Neural progenitor cell (in vitro differentiated cells): ENCODE results near the gene MYO7B. TPM values are rescaled to one million over a fixed set of nuclear protein-coding genes. Genes with fewer than 3 reads are reported as not detected.

Source experiments
- DNase-seq: peaks from one replicate; pipeline ENCODE4 v3.0.0-alpha.2; 2016; ENCODE audit warnings: low spot score
- H2AFZ ChIP-seq: fragments of 200-600 bp; sonication (generic); replicated peaks from 2 replicates; pipeline ENCODE4 v1.6.1; 2016; ENCODE audit warnings: antibody characterized with exemption
- H3F3A ChIP-seq: fragments of 200-600 bp; sonication (generic); 2 replicates; pipeline ENCODE4 v1.6.1; 2016; ENCODE audit warnings: antibody characterized with exemption, low read depth
- H3K27ac ChIP-seq: fragments of 200-600 bp; sonication (generic); 2 replicates; pipeline ENCODE4 v1.5.1; 2016; ENCODE audit warnings: mild to moderate bottlenecking
- H3K27me3 ChIP-seq: fragments of 200-600 bp; sonication (generic); 2 replicates; pipeline ENCODE4 v1.6.1; 2016; ENCODE audit warnings: mild to moderate bottlenecking, moderate library complexity
- H3K36me3 ChIP-seq: fragments of 200-600 bp; sonication (generic); 2 replicates; pipeline ENCODE4 v1.5.1; 2016
- H3K4me1 ChIP-seq: fragments of 200-600 bp; sonication (generic); 2 replicates; pipeline ENCODE4 v1.6.1; 2016; ENCODE audit warnings: mixed run types
- H3K4me2 ChIP-seq: fragments of 200-600 bp; sonication (generic); 2 replicates; pipeline ENCODE4 v1.6.1; 2016
- H3K4me3 ChIP-seq: fragments of 200-600 bp; sonication (generic); 2 replicates; pipeline ENCODE4 v1.5.1; 2016
- H3K79me2 ChIP-seq: fragments of 200-600 bp; sonication (generic); 2 replicates; pipeline ENCODE4 v1.6.1; 2016; ENCODE audit warnings: low read depth
- H3K9ac ChIP-seq: fragments of 200-600 bp; sonication (generic); 2 replicates; pipeline ENCODE4 v1.6.1; 2016
- H3K9me3 ChIP-seq: fragments of 200-600 bp; sonication (generic); 2 replicates; pipeline ENCODE4 v1.5.1; 2016; ENCODE audit warnings: low read depth
- H4K20me1 ChIP-seq: fragments of 200-600 bp; sonication (generic); 2 replicates; pipeline ENCODE4 v1.6.1; 2016; ENCODE audit warnings: low read depth
- H3K27ac Mint-ChIP-seq: 3 replicates; pipeline ENCODE4 v1.8.0; 2021; ENCODE audit warnings: mixed read lengths
- H3K27me3 Mint-ChIP-seq: 2 replicates; pipeline ENCODE4 v1.8.0; 2022; ENCODE audit warnings: low read depth, mild to moderate bottlenecking, inconsistent platforms, moderate library complexity, mixed read lengths; ENCODE audit not compliant: insufficient read depth
- H3K36me3 Mint-ChIP-seq: 3 replicates; pipeline ENCODE4 v1.8.0; 2021; ENCODE audit warnings: mixed read lengths
- H3K4me1 Mint-ChIP-seq: 3 replicates; pipeline ENCODE4 v1.8.0; 2021; ENCODE audit warnings: mixed read lengths
- H3K4me3 Mint-ChIP-seq: 3 replicates; pipeline ENCODE4 v1.8.0; 2021; ENCODE audit warnings: mild to moderate bottlenecking, moderate library complexity, mixed read lengths
- H3K9me3 Mint-ChIP-seq: 3 replicates; pipeline ENCODE4 v1.8.0; 2020; ENCODE audit warnings: mixed read lengths
- EZH2 ChIP-seq: fragments of 200-600 bp; sonication (generic); IDR thresholded peaks from 2 replicates; pipeline ENCODE4 v1.6.1; 2017; ENCODE audit warnings: antibody characterized with exemption, mild to moderate bottlenecking, moderate library complexity
- EZH2phosphoT487 ChIP-seq: fragments of 200-600 bp; sonication (generic); IDR thresholded peaks from 2 replicates; pipeline ENCODE4 v1.6.1; 2017; ENCODE audit warnings: antibody characterized with exemption
- total RNA-seq: library from RNA; depleted of rRNA; stranded (reverse); fragments of >200 nt; gene quantifications from 2 replicates; pipeline ENCODE4 v1.2.3, GENCODE V29; 2015; ENCODE audit warnings: low replicate concordance
- TF ChIP-seq, protein P1 (sequence below): fragments of 200-600 bp; sonication (generic); IDR thresholded peaks from 2 replicates; pipeline ENCODE4 v1.5.1; 2017; ENCODE audit warnings: antibody characterized with exemption, mild to moderate bottlenecking

The MYO7B gene
- total RNA-seq, 1 donor from 2014 or later, result not detected

- Histone ChIP-seq H3K4me3 (no peak overlapping the region), H3K9me3 (no peaks in the 10 kb centered on the region), H3K79me2 (no peaks in the 10 kb centered on the region), H2AFZ (no peak overlapping the region), H3K27ac (no peak overlapping the region), H4K20me1 (no peaks in the 10 kb centered on the region), H3F3A (peaks cover 8% of the 10 kb centered on the region), H3K4me2 (no peak overlapping the region), H3K36me3 (no peaks in the 10 kb centered on the region), H3K27me3 (peaks cover 27% of the 10 kb centered on the region), H3K4me1 (peaks cover 14% of the 10 kb centered on the region), H3K9ac (no peak overlapping the region)
- Mint-ChIP-seq H3K36me3 (no peaks in the 10 kb centered on the region), H3K27me3 (peaks cover 17% of the 10 kb centered on the region), H3K27ac (no peak overlapping the region), H3K9me3 (no peaks in the 10 kb centered on the region), H3K4me3 (no peak overlapping the region), H3K4me1 (peaks cover 23% of the 10 kb centered on the region)
- no peak for DNase-seq
- TF ChIP-seq, protein P1, sequence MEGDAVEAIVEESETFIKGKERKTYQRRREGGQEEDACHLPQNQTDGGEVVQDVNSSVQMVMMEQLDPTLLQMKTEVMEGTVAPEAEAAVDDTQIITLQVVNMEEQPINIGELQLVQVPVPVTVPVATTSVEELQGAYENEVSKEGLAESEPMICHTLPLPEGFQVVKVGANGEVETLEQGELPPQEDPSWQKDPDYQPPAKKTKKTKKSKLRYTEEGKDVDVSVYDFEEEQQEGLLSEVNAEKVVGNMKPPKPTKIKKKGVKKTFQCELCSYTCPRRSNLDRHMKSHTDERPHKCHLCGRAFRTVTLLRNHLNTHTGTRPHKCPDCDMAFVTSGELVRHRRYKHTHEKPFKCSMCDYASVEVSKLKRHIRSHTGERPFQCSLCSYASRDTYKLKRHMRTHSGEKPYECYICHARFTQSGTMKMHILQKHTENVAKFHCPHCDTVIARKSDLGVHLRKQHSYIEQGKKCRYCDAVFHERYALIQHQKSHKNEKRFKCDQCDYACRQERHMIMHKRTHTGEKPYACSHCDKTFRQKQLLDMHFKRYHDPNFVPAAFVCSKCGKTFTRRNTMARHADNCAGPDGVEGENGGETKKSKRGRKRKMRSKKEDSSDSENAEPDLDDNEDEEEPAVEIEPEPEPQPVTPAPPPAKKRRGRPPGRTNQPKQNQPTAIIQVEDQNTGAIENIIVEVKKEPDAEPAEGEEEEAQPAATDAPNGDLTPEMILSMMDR, result no peak
- no peak for TF ChIP-seq EZH2
- no peak for TF ChIP-seq EZH2phosphoT487
These were observed 124.8 kb downstream of the MYO7B start for GRCh38 chr2:127660291-127660578.

- Histone ChIP-seq H3K4me2 (no peak overlapping the region), H3K27ac (no peak overlapping the region), H3K27me3 (peaks cover 36% of the 10 kb centered on the region), H3K79me2 (no peaks in the 10 kb centered on the region), H3K9me3 (no peaks in the 10 kb centered on the region), H3K4me3 (no peak overlapping the region), H3K9ac (no peak overlapping the region), H4K20me1 (no peaks in the 10 kb centered on the region), H3F3A (no peaks in the 10 kb centered on the region), H3K4me1 (peaks cover 5% of the 10 kb centered on the region), H3K36me3 (no peaks in the 10 kb centered on the region), H2AFZ (no peak overlapping the region)
- no peak for DNase-seq
- Mint-ChIP-seq H3K27ac (peak overlapping the region; percentile 66), H3K36me3 (no peaks in the 10 kb centered on the region), H3K27me3 (peaks cover 22% of the 10 kb centered on the region), H3K9me3 (no peaks in the 10 kb centered on the region), H3K4me3 (no peak overlapping the region), H3K4me1 (peaks cover 14% of the 10 kb centered on the region)
- TF ChIP-seq, protein P1, result no peak
- no peak for TF ChIP-seq EZH2phosphoT487
- no peak for TF ChIP-seq EZH2
These were observed 125.7 kb downstream of the MYO7B start for GRCh38 chr2:127661072-127661649.

DNA sequence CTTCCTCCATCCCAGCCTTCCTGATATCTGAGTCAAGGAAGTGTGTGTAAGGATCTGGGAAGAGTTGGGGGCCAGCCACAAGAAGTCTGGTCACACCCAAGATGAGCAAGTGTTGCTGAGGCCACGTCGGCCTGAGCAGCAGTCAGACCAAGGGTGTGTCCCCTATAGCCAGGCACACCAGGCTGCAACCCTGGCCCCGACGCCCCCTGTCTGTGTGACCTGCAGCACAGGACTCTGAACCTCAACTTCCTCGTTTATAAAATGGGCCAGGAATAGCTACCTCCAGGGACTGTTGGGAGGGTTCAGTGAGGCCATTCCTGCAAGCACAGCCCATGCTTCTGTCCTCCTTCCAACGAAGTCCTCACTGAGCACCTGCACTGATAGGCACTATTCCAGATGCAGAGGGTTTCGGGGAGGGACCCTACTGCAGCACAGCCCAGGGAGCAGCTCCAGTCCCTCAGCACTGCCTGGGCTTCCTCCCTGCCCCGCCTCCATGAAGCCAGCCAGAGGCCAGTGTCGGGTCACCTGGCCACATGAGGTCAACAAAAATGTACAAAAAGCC, 126.5 kb downstream of the MYO7B start:
- Histone ChIP-seq H3K36me3 (no peaks in the 10 kb centered on the region), H3K79me2 (no peaks in the 10 kb centered on the region), H3K27ac (no peak overlapping the region), H3K9ac (no peak overlapping the region), H4K20me1 (no peaks in the 10 kb centered on the region), H3K4me2 (no peak overlapping the region), H2AFZ (no peak overlapping the region), H3K9me3 (no peaks in the 10 kb centered on the region), H3K4me3 (no peak overlapping the region), H3K27me3 (peaks cover 44% of the 10 kb centered on the region), H3K4me1 (peaks cover 7% of the 10 kb centered on the region), H3F3A (no peaks in the 10 kb centered on the region)
- TF ChIP-seq EZH2 (no peak), EZH2phosphoT487 (no peak)
- TF ChIP-seq, protein P1, result no peak
- Mint-ChIP-seq H3K4me1 (peaks cover 13% of the 10 kb centered on the region), H3K9me3 (peaks cover 4% of the 10 kb centered on the region), H3K27ac (no peak overlapping the region), H3K4me3 (no peak overlapping the region), H3K27me3 (peaks cover 22% of the 10 kb centered on the region), H3K36me3 (no peaks in the 10 kb centered on the region)
- no peak for DNase-seq
